GM19467 (cell line): ENCODE results near the gene DNASE1L2.

ENCODE experiments used
- ATAC-seq: cut with Tn5 transposase; IDR thresholded peaks from one replicate; pipeline ENCODE4 v1.9.1; 2021; ENCODE audit warnings: mild to moderate bottlenecking, moderate library complexity; ENCODE audit not compliant: unreplicated experiment

The DNASE1L2 gene

GRCh38 chr16:2223221-2223941 lies 12.9 kb upstream of the DNASE1L2 start, which contains the start of gene E4F1:
Gene E4F1, plus strand, starts transcription at chr16:2223591. Its CDS starts 23 bp downstream, at chr16:2223614.
- ATAC-seq: peak; percentile 93

GRCh38 chr16:2223942-2224486 lies 12.2 kb upstream of the DNASE1L2 start:
- peak; percentile 28 for ATAC-seq

GRCh38 chr16:2226245-2226793 lies 9.9 kb upstream of the DNASE1L2 start:
- no peak for ATAC-seq

- ATAC-seq: no peak
These were observed 9.3 kb upstream of the DNASE1L2 start for GRCh38 chr16:2226918-2227317.

- no peak for ATAC-seq
These were observed 8.0 kb upstream of the DNASE1L2 start for GRCh38 chr16:2228161-2228824.

GRCh38 chr16:2229091-2229490 lies 7.2 kb upstream of the DNASE1L2 start:
- no peak for ATAC-seq

GRCh38 chr16:2229632-2230250 lies 6.5 kb upstream of the DNASE1L2 start:
- ATAC-seq: no peak

GRCh38 chr16:2230376-2230775 lies 5.9 kb upstream of the DNASE1L2 start:
- ATAC-seq: no peak

- no peak for ATAC-seq
These were observed 5.0 kb upstream of the DNASE1L2 start for GRCh38 chr16:2231016-2231931.

- no peak for ATAC-seq
These were observed 3.9 kb upstream of the DNASE1L2 start for GRCh38 chr16:2232094-2232990.

GRCh38 chr16:2233046-2233775 lies 3.0 kb upstream of the DNASE1L2 start:
- no peak for ATAC-seq

- no peak for ATAC-seq
These were observed 2.1 kb upstream of the DNASE1L2 start for GRCh38 chr16:2233872-2234812.

GRCh38 chr16:2234813-2235170 lies 1.5 kb upstream of the DNASE1L2 start:
- no peak for ATAC-seq

- ATAC-seq: no peak
These were observed 1.0 kb upstream of the DNASE1L2 start for GRCh38 chr16:2235234-2235651.

- no peak for ATAC-seq
These were observed 428 bp upstream of the DNASE1L2 start for GRCh38 chr16:2235695-2236336.

- no peak for ATAC-seq
These were observed 848 bp downstream of the DNASE1L2 start for GRCh38 chr16:2237102-2237482.

GRCh38 chr16:2237493-2238149 lies 1.4 kb downstream of the DNASE1L2 start:
- ATAC-seq: no peak
